Sciatic nerve (tissue), 2 donors: ENCODE measurements around the gene FAM13C. TPM values are rescaled to one million over a fixed set of nuclear protein-coding genes. Genes with fewer than 3 reads are reported as not detected.
"Not testable (repeated sequence)": the region's sequence is repeated elsewhere in the genome, so short reads cannot be mapped to it uniquely, and the experiment has no call there.

Experiments
- ATAC-seq: fragments of 200-7000 bp; cut with Tn5 transposase; one replicate; pipeline ENCODE4 v1.9.1; 2020; ENCODE audit warnings: mild to moderate bottlenecking, moderate library complexity
- DNase-seq: peaks from one replicate; pipeline ENCODE4 v3.0.0-alpha.2; 2020; ENCODE audit warnings: low spot score
- intact Hi-C: fragments of 100-400 bp; cut with DNase I; formaldehyde crosslinking; loops from one replicate; pipeline ENCODE4 v1.14.2; 2022
- total RNA-seq: library from RNA; stranded (reverse); fragmentation: NEBNext Ultra II Directional; extraction: Animal tissue kit (Norgen Biotek cat#: 25700); gene quantifications from one replicate; pipeline ENCODE4 v1.2.1, GENCODE V29; 2021
- donor health status: DM: no; HTN: no; CAD: no.
- donor health status: DM: no; HTN: no; CAD: no.

Gene FAM13C
- 25.0 TPM for total RNA-seq

DNA sequence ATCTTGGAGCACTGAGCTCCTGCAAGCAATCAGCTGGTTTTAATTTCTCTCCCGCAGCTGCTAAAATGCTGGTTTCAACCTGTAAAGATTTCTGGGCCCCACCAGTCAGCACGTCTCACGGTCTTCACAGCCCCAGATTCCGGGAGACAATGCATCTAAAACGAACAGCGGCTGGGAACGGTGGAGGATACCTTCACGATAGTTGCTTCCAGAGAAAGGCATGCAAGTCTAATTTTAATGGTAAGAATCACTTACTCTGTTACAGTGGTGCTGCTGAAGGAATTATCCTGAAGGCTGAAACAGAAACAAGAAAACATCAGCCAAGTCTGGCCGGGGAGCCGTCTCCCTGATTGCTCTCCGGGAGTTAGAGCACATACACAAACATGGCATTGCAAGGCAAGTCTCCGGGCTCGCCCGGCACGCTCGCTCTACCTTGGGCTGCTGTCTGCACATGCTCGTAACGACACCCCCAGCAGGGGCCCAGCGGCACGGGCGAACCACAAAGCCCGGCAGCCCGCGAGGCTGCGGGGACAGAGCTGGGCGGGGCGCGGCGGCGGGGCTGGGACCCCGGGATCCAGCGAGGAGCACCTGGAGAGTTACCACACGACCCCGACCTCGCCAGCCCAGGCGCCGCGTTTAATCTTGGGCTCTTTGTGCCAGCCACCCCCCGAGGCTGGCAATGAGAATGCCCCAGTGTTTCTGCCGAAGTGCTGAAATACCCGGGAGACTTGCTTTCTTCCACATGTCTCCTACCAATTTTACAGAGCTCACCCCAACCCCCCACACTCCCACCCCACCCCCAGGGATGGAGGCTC lies at the start of gene FAM13C:
FAM13C (minus strand) TSS at position 406 of the 815 bp plus-strand sequence; CDS start at position 317, 89 bp downstream.
- DNase-seq (peak; percentile 64), ATAC-seq (peak; percentile 71)
- intact Hi-C loops = no loop called here

DNA sequence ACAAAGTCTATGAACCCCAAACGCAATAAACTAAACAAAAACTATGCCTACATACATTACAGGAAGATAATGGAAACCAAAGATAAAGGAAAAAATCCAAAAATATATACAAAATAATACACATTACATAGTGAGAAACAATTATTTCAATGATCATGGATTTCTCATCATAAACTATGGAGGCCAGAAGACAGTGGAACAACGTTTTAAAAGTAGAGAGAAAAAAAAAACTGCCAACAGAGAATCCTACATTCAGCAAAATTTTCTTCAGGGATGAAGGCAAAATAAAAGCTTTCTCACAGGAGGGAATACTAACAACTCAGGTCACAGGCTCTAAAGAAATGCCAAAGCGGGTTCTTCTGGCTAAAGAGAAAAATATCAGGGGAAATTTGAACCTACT lies 42.9 kb upstream of the FAM13C start:
- no peak for DNase-seq
- intact Hi-C loops = no loop called here
- ATAC-seq = no peak

DNA sequence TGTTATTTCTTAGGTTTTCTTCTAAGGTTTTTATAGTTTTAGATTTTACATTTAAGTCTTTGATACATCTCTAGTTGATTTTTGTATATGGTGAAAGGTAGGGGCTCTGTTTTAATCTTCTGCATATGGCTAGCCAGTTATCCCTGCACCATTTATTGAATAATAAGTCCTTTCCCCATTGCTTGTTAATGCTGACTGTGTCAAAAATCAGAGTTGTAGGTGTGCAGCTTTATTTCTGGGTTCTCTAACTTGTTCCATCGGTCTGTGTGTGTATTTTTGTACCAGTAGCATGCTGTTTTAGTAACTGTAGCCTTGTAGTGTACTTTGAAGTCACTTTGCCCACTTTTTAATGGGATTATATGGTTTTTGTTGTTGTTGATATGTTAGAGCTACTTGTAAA lies 37.9 kb upstream of the FAM13C start:
- DNase-seq (no peak), ATAC-seq (no peak)
- intact Hi-C loops = no loop called here

DNA sequence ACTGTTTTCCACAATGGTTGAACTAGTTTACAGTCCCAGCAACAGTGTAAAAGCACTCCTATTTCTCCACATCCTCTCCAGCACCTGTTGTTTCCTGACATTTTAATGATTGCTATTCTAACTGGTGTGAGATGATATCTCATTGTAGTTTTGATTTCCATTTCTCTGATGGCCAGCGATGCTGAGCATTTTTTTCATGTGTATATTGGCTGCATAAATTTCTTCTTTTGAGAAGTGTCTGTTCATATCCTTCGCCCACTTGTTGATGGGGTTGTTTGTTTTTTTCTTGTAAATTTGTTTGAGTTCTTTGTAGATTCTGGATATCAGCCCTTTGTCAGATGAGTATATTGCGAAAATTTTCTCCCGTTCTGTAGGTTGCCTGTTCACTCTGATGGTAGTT lies 37.0 kb upstream of the FAM13C start:
- DNase-seq, ATAC-seq, intact Hi-C loops: not testable (repeated sequence)

DNA sequence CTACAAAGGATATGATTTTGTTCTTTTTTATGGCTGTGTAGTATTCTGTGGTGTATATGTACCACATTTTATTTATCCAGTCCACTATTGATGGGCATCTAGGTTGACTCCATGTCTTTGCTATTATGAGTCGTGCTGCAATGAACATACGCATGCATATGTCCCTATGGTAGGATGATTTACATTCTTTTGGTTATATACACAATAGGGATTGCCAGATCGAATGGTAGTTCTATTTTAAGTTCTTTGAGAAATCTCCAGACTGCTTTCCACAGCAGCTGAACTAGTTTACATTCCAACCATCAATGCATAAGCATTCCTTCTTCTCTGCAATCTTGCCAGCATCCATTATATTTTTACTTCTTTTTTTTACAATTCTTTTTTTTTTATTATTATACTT lies 35.6 kb upstream of the FAM13C start:
- intact Hi-C loops = no loop called here
- ATAC-seq (no peak), DNase-seq (no peak)

DNA sequence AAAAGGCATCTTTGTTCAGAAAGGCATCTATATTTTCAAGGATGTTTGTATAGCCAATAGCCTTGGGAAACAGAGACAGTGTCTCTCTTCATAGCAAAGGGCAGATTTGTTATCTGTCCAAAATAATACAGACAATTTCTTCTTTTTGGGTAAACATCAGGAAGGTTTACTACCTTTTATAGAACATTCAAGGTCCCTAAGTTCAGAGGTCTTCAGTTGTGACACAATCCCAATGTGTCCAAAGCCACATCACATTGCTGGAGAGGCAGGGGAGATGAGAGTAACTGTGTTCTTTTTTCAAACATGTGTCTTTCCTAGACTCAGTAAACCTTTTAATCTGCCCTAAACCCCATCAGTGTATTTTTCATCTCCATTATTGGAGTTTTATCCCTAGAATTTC lies 33.6 kb upstream of the FAM13C start:
- intact Hi-C loops = no loop called here
- ATAC-seq (no peak), DNase-seq (no peak)

DNA sequence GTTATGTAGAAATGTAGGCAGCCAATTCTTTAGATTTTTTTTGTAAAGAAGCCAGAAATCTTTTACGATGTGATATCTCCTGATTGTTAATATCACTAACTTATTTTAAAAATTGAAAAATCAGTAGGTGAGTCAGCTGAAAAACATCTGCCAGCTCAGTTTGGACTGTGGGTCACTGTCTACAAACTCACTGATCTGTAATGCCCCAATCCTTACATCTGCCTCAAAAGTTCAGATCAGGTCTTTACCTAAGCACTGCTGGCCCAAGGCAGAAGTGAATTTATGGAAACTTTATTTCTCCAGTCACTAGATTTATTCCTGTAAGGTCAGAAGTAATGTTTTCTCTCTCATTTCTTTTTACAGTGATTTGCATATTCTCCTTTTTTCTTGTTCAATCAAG lies 31.0 kb upstream of the FAM13C start:
- no peak for DNase-seq
- intact Hi-C loops = no loop called here
- no peak for ATAC-seq

DNA sequence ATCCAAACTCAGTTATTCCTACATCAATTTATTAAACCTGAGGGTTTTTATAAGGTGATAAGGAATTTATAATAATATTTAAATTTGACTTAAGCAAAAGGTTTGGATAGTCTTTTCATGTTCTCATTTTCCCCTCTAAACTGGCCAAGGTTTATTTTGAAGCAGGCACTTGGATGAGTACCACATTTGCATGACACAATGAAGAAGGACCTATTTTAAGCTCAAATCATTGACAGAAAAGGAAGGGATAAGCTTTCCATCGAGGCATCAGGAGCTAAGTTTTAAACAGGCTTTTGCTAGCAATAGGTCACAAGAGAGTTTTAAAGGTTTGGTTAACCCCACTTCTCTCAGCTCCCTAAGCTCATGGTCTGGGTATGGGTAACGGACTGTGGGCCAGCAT lies 28.7 kb upstream of the FAM13C start:
- no peak for DNase-seq
- ATAC-seq = no peak
- intact Hi-C loops = no loop called here

DNA sequence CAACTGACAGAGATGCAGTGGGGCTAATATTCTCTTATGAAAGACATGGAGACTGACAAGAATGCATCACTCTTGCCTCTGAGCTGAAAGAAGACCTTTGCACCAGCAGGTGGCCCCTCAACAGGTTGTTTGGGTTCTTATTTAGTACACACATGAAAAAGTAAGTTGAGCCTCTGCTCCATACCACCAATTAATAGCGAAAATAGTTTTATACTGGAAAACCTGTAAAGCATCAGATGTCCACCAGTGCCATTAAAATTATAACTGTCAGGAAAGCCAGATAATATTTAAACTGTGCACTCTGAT lies 26.3 kb upstream of the FAM13C start:
- ATAC-seq (no peak), DNase-seq (no peak)
- intact Hi-C loops = no loop called here

DNA sequence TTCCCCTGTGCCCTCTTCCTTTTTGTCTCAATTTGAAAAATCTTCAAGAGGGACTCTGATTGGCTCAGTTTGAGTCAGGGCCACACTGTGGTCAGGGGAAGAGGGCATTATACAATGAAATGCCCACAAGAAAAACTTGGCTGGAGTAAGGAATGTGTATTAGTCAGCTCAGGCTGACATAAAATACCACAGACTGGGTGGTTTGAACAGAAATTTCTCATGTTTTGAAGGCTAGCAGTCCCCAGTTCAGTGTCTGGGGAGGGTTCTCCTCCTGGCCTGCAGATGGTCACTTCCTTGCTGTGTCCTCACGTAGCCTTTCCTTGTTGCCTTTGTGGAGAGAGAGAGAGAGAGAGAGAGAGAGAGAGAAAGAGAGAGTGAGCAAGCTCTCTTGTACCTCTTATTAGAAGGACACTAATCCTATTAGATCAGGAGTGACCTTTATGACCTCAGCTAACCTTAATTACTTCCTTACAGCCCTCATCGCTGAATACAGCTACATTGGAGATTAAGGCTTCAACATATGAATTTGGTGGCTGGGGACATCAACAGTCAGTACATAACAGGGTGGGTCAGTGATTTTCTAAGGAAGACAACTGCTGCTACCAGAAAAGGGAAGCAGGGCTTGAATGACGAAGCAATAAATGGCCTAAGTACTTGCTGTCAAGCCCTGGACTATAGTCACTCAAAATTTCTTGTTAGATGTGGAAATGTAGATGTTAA lies 25.8 kb upstream of the FAM13C start:
- intact Hi-C loops = no loop called here
- DNase-seq = no peak
- peak; percentile 34 for ATAC-seq

DNA sequence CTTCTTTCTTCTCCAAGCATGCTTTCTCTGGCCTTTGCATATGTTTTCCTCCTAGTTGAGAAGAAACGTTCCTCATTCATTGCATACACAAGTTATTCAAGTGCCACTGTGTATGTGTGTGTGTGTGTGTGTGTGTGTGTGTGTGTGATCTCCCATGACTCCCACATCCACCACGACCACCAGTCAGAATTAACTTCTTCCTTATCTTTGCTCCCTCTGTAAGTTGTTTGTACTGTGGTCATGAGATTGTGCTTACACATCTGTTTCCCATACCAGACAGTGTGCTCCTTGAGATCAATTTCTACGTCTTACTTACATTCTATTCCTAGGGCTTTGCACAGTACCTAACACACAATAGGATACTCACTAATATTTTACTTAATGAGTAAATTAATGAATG lies 22.4 kb upstream of the FAM13C start:
- no peak for ATAC-seq
- DNase-seq = no peak
- intact Hi-C loops = no loop called here

DNA sequence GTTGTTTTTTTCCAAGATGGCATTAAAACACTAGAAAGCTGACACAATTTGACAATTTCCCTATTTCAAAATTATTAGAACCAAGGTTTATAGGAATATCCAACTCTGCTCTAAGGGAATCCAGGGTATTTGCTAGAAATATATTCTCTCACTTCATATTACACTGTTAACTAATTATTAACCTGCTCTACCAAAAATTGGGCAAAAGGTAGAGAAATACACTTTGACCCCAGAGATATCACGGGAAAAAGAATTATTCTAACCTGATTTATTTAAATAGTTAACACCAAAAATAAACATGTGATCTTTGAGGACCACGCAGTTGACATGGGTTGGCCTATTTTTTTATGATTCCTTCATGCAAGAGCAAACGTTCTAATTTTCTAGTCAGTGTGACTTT lies 21.6 kb upstream of the FAM13C start:
- DNase-seq (no peak), ATAC-seq (no peak)
- intact Hi-C loops = no loop called here

DNA sequence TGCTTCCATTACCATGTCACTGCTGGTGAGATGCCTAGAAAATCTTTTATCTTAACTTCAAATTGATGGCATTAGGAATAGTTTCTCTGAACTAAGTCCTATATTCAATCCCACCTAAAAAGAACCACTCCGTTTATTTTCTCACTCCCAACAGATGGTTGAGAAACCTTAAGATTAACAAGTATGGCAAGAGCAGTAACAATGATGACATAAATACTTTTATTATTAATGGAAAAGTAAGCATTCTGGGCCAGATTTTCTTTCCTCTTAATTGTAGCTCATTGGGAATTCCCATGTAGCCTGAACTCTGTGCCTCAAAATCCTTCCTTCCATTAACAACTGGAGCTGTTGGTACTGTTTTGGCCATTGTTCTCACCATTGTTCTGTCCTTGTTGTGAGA lies 21.1 kb upstream of the FAM13C start:
- intact Hi-C loops = no loop called here
- ATAC-seq = no peak
- no peak for DNase-seq

DNA sequence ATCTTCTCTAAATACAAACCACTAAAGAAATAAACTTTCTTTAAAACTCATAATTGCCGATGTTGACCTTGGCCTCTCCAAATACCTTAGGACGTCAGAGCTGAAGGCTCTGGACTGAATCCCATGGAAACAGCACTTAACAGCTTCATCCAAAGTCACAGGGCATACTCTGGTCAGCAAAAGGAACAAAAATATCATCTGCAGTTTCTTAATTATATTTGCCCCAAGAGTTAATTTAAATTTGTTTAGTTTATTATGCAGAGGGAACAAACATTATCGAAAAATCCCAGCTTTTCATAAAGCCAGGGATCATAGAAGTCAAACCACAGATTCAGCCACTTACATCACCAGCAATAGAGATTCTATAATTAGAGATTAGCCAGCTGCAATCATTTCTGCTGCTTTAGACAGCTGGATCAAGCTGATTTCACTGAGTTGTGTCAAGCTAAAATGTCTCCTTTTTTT lies 20.5 kb upstream of the FAM13C start:
- no peak for DNase-seq
- intact Hi-C loops = no loop called here
- ATAC-seq = peak; percentile 85

DNA sequence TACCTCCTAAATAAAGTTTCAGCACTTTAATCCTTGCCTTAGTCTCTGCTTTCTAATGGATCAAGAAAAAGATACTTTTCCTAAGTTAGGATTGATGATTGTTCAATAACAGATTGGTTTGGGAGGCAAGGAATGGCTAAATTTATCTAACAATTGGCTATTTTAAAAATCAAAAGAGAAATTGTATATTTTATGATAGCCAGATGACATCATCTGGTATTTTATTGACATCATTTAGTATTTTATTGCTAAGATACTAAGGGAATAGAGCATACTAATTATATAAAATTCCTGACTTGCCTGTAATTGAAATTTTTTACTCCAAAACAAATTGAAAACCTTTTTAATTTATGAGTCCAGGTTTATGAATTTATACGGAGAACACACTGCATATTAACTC lies 19.3 kb upstream of the FAM13C start:
- DNase-seq (no peak), ATAC-seq (no peak)
- intact Hi-C loops = no loop called here

DNA sequence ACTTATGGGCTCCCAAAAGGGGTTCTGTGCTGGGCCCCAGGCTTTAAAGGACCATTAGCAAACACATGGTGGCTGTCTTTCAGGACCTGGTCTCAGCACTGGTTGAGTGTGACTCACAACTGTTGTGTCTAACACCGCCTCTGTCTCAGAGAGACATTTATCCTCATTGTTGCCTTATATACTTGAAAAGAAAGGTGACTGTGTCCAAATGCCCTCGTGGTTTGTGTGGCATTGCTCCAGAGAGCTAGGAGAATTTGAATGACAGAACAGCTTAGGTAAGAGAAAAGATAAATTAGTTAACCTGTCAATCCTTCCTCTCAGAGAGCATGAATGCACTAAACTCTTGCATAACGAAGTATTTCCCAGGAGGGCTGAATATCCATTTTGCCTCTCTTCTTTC lies 14.5 kb upstream of the FAM13C start:
- intact Hi-C loops = no loop called here
- no peak for ATAC-seq

DNA sequence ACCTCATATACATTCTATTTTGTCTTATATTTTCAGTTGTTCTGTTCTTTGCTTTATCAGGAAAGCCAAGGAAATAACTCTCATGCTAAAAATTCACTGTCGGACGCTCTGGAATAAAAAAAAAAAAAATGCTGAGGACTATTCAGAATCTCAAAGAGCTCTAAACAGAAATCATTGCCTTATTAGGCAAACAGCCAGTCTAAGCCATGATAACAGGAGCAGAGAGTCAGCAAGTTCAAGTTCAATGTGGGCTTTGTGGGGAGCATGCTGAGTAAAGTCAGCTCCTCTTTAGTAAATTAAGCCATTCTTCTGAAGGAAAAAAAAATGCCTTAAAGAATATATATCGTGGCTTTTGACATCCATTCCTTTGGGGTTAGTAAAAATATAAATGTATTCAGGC lies 13.6 kb upstream of the FAM13C start:
- intact Hi-C loops = no loop called here
- DNase-seq = no peak
- no peak for ATAC-seq

More for the DNA sequence above, 14.5 kb upstream of the FAM13C start:
- DNase-seq = no peak

DNA sequence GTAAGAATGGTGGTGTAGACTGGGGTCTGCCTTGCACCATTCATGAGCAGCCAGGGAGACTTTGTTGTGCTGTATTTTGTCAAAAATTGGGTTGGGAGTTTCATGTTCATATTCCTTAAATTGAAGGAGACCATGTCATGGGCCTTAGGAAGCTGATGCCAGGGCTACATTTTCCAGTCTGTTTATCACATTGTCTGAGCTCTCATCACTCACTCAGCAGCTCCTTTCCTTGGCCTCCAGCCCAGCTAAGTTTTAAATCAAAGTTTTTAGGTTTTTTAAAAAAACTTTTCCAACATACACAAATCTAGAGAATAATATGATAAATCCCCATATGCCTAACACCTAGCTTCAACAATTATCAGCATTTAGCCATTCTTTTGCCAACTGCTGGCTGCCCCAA lies 12.6 kb upstream of the FAM13C start:
- DNase-seq (no peak), ATAC-seq (no peak)
- intact Hi-C loops = no loop called here

DNA sequence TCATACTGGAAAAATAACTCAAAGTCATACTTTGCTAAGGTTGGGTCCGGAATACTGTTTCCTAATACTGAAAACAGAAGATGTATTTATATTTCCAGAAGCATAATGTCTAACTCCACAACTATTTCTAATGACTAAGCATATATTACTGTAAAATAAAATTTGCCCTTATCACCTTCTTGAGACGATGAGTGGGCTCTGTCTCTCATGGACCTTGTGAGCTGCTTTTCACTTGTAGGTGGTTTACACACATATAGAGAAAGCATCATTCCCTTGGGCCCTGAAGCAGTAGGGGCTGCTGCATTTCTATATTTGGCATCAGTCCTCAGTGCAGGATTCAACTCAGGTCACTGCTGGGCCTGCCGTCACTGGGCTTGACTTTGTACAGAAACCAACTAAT lies 10.7 kb upstream of the FAM13C start:
- intact Hi-C loops = no loop called here
- no peak for DNase-seq
- no peak for ATAC-seq

DNA sequence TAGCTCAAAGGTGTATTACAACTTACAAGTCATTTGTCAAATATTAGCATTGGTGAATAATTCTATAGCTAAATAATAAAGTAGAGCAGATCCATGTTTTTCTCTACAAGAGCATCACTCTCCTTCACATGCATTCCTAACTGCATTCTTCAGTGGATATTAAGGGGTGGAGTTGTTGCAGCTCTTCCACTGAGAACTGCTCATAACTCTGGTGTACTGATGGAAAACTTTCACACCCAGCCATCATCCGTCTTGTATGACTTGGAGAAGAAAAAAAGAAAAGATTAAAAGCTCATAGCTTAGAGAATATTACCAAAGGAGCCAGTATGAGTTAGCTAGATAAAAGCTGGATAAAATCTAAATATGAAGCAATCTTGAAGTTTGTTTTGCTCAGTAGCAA lies 10.2 kb upstream of the FAM13C start:
- intact Hi-C loops = no loop called here
- ATAC-seq (no peak), DNase-seq (no peak)

DNA sequence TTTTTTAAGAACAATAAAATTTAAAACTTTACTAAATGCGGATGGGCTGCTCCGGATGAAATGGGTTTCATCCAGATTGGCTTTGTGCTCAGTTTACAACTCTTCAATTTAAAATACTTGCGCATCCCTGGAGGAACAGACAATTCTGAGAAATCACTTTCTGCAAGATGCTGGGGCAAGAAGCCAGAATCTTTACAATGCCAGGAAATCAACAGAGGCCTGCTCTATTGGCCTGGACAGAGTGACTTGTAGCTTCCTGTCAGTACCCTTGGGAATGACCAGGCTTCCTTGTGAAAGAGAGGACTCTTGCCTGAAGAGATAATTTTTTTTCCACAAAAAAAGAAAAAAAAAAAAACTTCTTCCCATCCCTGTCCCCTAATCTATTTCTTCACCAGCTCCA lies 3.9 kb upstream of the FAM13C start:
- peak; percentile 70 for ATAC-seq
- DNase-seq = no peak
- intact Hi-C loops = no loop called here
